IMR-90 (cell line): ENCODE data around the gene DBH. TPM values are rescaled to one million over a fixed set of nuclear protein-coding genes. Genes with fewer than 3 reads are reported as not detected.

Experiments
- ATAC-seq: fragments of 200-7000 bp; cut with Tn5 transposase; 2 replicates; pipeline ENCODE4 v1.9.1; 2020; ENCODE audit warnings: low read depth, mild to moderate bottlenecking, moderate library complexity
- BruUV-seq: library from RNA; stranded (reverse); fragments of 400-500 nt; replicated peaks from 2 replicates; lab custom pipeline; 2021; lab: Mats Ljungman, UMichigan
- CTCF ChIA-PET: fragments of 300-600 bp; formaldehyde crosslinking; extraction: SDS; loops from one replicate; lab custom pipeline; 2021; ENCODE audit warnings: antibody characterized with exemption; lab: Yijun Ruan, JAX
- POLR2A ChIA-PET: fragments of 300-600 bp; sonication (Branson Sonifier 250); formaldehyde crosslinking; loops from one replicate; lab custom pipeline; 2022; ENCODE audit warnings: antibody characterized with exemption; ENCODE audit not compliant: unreplicated experiment; lab: Charles Lee
- DNase-seq: peaks from one replicate; pipeline ENCODE4 v3.0.0; 2013
- H2AFZ ChIP-seq: replicated peaks from 2 replicates; pipeline ENCODE3; 2013; ENCODE audit warnings: low read length, mild to moderate bottlenecking; ENCODE audit not compliant: poor library complexity
- H2AK5ac ChIP-seq: 2 replicates; pipeline ENCODE4 v1.6.1; 2013; ENCODE audit warnings: low read depth, low read length, inconsistent platforms
- H2AK9ac ChIP-seq: replicated peaks from 2 replicates; pipeline ENCODE3; 2013; ENCODE audit warnings: mild to moderate bottlenecking, low read depth, low read length, moderate library complexity; ENCODE audit not compliant: poor library complexity
- H2BK120ac ChIP-seq: 2 replicates; pipeline ENCODE4 v1.6.1; 2013; ENCODE audit warnings: low read depth, low read length, inconsistent platforms
- H2BK15ac ChIP-seq: 3 replicates; pipeline ENCODE4 v1.6.1; 2013; ENCODE audit warnings: low read depth, low read length, inconsistent platforms
- H2BK20ac ChIP-seq: 2 replicates; pipeline ENCODE4 v1.6.1; 2013; ENCODE audit warnings: low read depth, mild to moderate bottlenecking, inconsistent platforms, low read length, moderate library complexity
- H2BK5ac ChIP-seq: 2 replicates; pipeline ENCODE4 v1.6.1; 2013; ENCODE audit warnings: mild to moderate bottlenecking, low read depth, low read length, inconsistent platforms; ENCODE audit not compliant: poor library complexity, severe bottlenecking
- H3K14ac ChIP-seq: replicated peaks from 2 replicates; pipeline ENCODE4 v1.6.1; 2013; ENCODE audit warnings: low read depth, low read length, inconsistent platforms
- H3K18ac ChIP-seq: 2 replicates; pipeline ENCODE4 v1.6.1; 2013; ENCODE audit warnings: low read depth, low read length, control low read depth
- H3K23ac ChIP-seq: 2 replicates; pipeline ENCODE4 v1.6.1; 2013; ENCODE audit warnings: low read depth, low read length, inconsistent platforms
- H3K27ac ChIP-seq: 2 replicates; pipeline ENCODE4 v1.5.1; 2013; ENCODE audit warnings: mild to moderate bottlenecking, control low read depth, low read length; ENCODE audit not compliant: insufficient read depth
- H3K27me3 ChIP-seq: 2 replicates; pipeline ENCODE4 v1.6.1; 2013; ENCODE audit warnings: low read length; ENCODE audit not compliant: control insufficient read depth, insufficient read depth
- H3K36me3 ChIP-seq: 2 replicates; pipeline ENCODE4 v1.6.1; 2013; ENCODE audit warnings: low read length, mixed read lengths; ENCODE audit not compliant: control insufficient read depth, insufficient read depth
- H3K4ac ChIP-seq: 2 replicates; pipeline ENCODE4 v1.6.1; 2013; ENCODE audit warnings: low read depth, low read length, inconsistent platforms
- H3K4me1 ChIP-seq: 2 replicates; pipeline ENCODE4 v1.6.1; 2013; ENCODE audit warnings: low read length, mixed read lengths; ENCODE audit not compliant: control insufficient read depth, insufficient read depth
- H3K4me2 ChIP-seq: 2 replicates; pipeline ENCODE4 v1.6.1; 2013; ENCODE audit warnings: low read depth, mild to moderate bottlenecking, control low read depth, low read length, moderate library complexity
- H3K4me3 ChIP-seq: 2 replicates; pipeline ENCODE4 v1.5.1; 2013; ENCODE audit warnings: low read depth, mild to moderate bottlenecking, control low read depth, low read length, moderate library complexity; ENCODE audit not compliant: insufficient read depth
- H3K56ac ChIP-seq: 2 replicates; pipeline ENCODE4 v1.6.1; 2013; ENCODE audit warnings: low read length, inconsistent platforms; ENCODE audit not compliant: insufficient read depth; ENCODE audit errors: extremely low read depth
- H3K79me1 ChIP-seq, 2 experiments: 2 replicates each; pipeline ENCODE4 v1.6.1; 2013; ENCODE audit warnings: low read length in 2 of 2, inconsistent platforms in 1 of 2, low read depth in 1 of 2
- H3K9ac ChIP-seq: 2 replicates; pipeline ENCODE4 v1.6.1; 2013; ENCODE audit warnings: low read depth, low read length, control low read depth
- H3K9me1 ChIP-seq: 2 replicates; pipeline ENCODE4 v1.6.1; 2013; ENCODE audit warnings: low read length, inconsistent platforms; ENCODE audit not compliant: insufficient read depth
- H3K9me3 ChIP-seq: 2 replicates; pipeline ENCODE4 v1.6.1; 2013; ENCODE audit warnings: low read length; ENCODE audit not compliant: control insufficient read depth, insufficient read depth
- H4K20me1 ChIP-seq: 2 replicates; pipeline ENCODE4 v1.6.1; 2013; ENCODE audit warnings: low read length, inconsistent platforms; ENCODE audit not compliant: insufficient read depth
- H4K5ac ChIP-seq: 2 replicates; pipeline ENCODE4 v1.6.1; 2013; ENCODE audit warnings: mild to moderate bottlenecking, low read depth, low read length, control low read depth
- H4K8ac ChIP-seq, 2 experiments: 2 replicates each; pipeline ENCODE4 v1.6.1; 2013; ENCODE audit warnings: low read depth in 2 of 2, low read length in 2 of 2, control low read depth in 1 of 2, inconsistent platforms in 1 of 2
- H4K91ac ChIP-seq: 2 replicates; pipeline ENCODE4 v1.6.1; 2013; ENCODE audit warnings: low read depth, low read length, inconsistent platforms; ENCODE audit not compliant: insufficient read depth
- CEBPB ChIP-seq: IDR thresholded peaks from 2 replicates; pipeline ENCODE4 v1.6.1; 2012; ENCODE audit warnings: low read depth, low read length, improper control_type of control experiment
- CHD1 ChIP-seq: IDR thresholded peaks from 2 replicates; pipeline ENCODE4 v1.6.1; 2012; ENCODE audit warnings: low read depth, low read length, improper control_type of control experiment
- CTCF ChIP-seq: conservative IDR thresholded peaks from 2 replicates; pipeline ENCODE4 v1.5.1; 2012; ENCODE audit warnings: mild to moderate bottlenecking, low read depth, low read length, improper control_type of control experiment
- ELK1 ChIP-seq: fragments of 150-350 bp; IDR thresholded peaks from 2 replicates; pipeline ENCODE4 v1.6.1; 2016; ENCODE audit warnings: low read depth, mild to moderate bottlenecking, low read length, moderate library complexity, borderline replicate concordance
- FOS ChIP-seq: fragments of 150-350 bp; IDR thresholded peaks from 2 replicates; pipeline ENCODE4 v1.6.1; 2016; ENCODE audit warnings: low read depth, low read length
- MAZ ChIP-seq: IDR thresholded peaks from 2 replicates; pipeline ENCODE4 v1.6.1; 2012; ENCODE audit warnings: low read depth, mild to moderate bottlenecking, low read length, improper control_type of control experiment, moderate library complexity, borderline replicate concordance
- MXI1 ChIP-seq: IDR thresholded peaks from 2 replicates; pipeline ENCODE4 v1.6.1; 2012; ENCODE audit warnings: low read depth, mild to moderate bottlenecking, low read length, moderate library complexity, borderline replicate concordance
- NFE2L2 ChIP-seq: fragments of 150-350 bp; IDR thresholded peaks from 2 replicates; pipeline ENCODE4 v1.6.1; 2016; ENCODE audit warnings: low read depth, mild to moderate bottlenecking, low read length
- POLR2A ChIP-seq: IDR thresholded peaks from 2 replicates; pipeline ENCODE4 v1.6.1; 2012; ENCODE audit warnings: mild to moderate bottlenecking, low read depth, low read length
- RAD21 ChIP-seq: IDR thresholded peaks from 2 replicates; pipeline ENCODE4 v1.6.1; 2012; ENCODE audit warnings: low read length, improper control_type of control experiment
- RCOR1 ChIP-seq: IDR thresholded peaks from 2 replicates; pipeline ENCODE4 v1.6.1; 2012; ENCODE audit warnings: mild to moderate bottlenecking, low read length, improper control_type of control experiment; ENCODE audit not compliant: insufficient replicate concordance
- RFX5 ChIP-seq: IDR thresholded peaks from 2 replicates; pipeline ENCODE4 v1.8.0; 2012; ENCODE audit warnings: low read depth, mild to moderate bottlenecking, low read length, moderate library complexity
- SMC3 ChIP-seq: fragments of 150-350 bp; IDR thresholded peaks from 2 replicates; pipeline ENCODE4 v1.6.1; 2016; ENCODE audit warnings: low read depth, mild to moderate bottlenecking, antibody characterized with exemption, low read length, moderate library complexity
- USF2 ChIP-seq: fragments of 150-350 bp; IDR thresholded peaks from 2 replicates; pipeline ENCODE4 v1.6.1; 2017; ENCODE audit warnings: mild to moderate bottlenecking, antibody characterized with exemption, low read length, low read depth
- WGBS, 2 experiments: methylation state at CpG; one replicate each; pipeline versions ENCODE4 v1.1.5 to v1.1.7; 2013; ENCODE audit warnings: missing lambda C conversion rate in 2 of 2; ENCODE audit not compliant: insufficient read length in 1 of 2; ENCODE audit errors: extremely low coverage in 2 of 2; 5-methylcytosine and 5-hydroxymethylcytosine counted together
- dilution Hi-C: fragments of 300-500 bp; cut with HindIII; formaldehyde crosslinking; loops from one replicate; pipeline ENCODE4 v1.14.3; 2018; ENCODE audit warnings: low sequenced_read_pairs; ENCODE audit not compliant: unreplicated experiment
- in situ Hi-C: fragments of 300-500 bp; cut with MboI; formaldehyde crosslinking; loops from 3 replicates; pipeline ENCODE4 v1.14.3; 2019; ENCODE audit warnings: low sequenced_read_pairs, inconsistent platforms, mixed read lengths
- intact Hi-C: fragments of 100-400 bp; cut with micrococcal nuclease; formaldehyde crosslinking; loops from 2 replicates; pipeline ENCODE4 v1.10.0; 2022
- polyA plus RNA-seq, 3 experiments: library from polyadenylated mRNA; depleted of rRNA; stranded (reverse); fragments of >200 nt; gene quantifications; 2 replicates each; pipeline ENCODE4 v1.2.3, GENCODE V29; 2012; ENCODE audit warnings: low replicate concordance in 1 of 3
- total RNA-seq: library from RNA; depleted of rRNA; stranded (reverse); fragments of >200 nt; gene quantifications from 2 replicates; pipeline ENCODE4 v1.2.3, GENCODE V29; 2012

The DBH gene
- total and polyA plus RNA-seq, 2 of the 4 experiments (the other 2 are of a cell fraction) = not detected

GRCh38 chr9:133587466-133587865 lies 48.7 kb upstream of the DBH start:
- Histone ChIP-seq H4K91ac (no peak overlapping the region), H3K4me1 (no peaks in the 10 kb centered on the region), H3K27ac (no peak overlapping the region), H3K9me1 (no peaks in the 10 kb centered on the region), H3K79me1 (no peaks in the 10 kb centered on the region), H2BK5ac (no peak overlapping the region), H2AFZ (no peak overlapping the region), H2BK20ac (no peak overlapping the region), H2AK5ac (no peak overlapping the region), H3K4me3 (no peak overlapping the region), H3K56ac (no peak overlapping the region), H2BK120ac (no peak overlapping the region), H4K5ac (no peak overlapping the region), H3K27me3 (peaks cover 33% of the 10 kb centered on the region), H3K36me3 (no peaks in the 10 kb centered on the region), H3K18ac (no peak overlapping the region), H4K20me1 (no peaks in the 10 kb centered on the region; the same call in 1 of the 2 replicates), H3K4ac (no peak overlapping the region), H3K14ac (no peak overlapping the region), H2AK9ac (no peak overlapping the region), H3K9ac (no peak overlapping the region), H3K9me3 (peaks cover 2% of the 10 kb centered on the region; the same call in 1 of the 2 replicates), H3K4me2 (no peak overlapping the region), H4K8ac (no peak overlapping the region), H3K23ac (no peak overlapping the region), H2BK15ac (no peak overlapping the region)
- WGBS, 2 experiments = 70% methylated on average over 2 of the region's 6 CpGs; no CpG with 5 or more reads in 1 of the 2 experiments
- DNase-seq (no peak), ATAC-seq (no peak)
- TF ChIP-seq POLR2A (no peak), NFE2L2 (no peak), SMC3 (no peak), RCOR1 (no peak), RAD21 (no peak), CTCF (no peak), FOS (no peak), ELK1 (no peak), MXI1 (no peak), RFX5 (no peak), CEBPB (no peak), MAZ (no peak), CHD1 (no peak), USF2 (no peak)
- intact Hi-C loops = no loop called here
- ChIA-PET CTCF (no interaction called here), POLR2A (no interaction called here)
- no TSS peak for BruUV-seq
- dilution Hi-C loops = no loop called here
- in situ Hi-C loops = no loop called here
